ENCODE measurements around the gene EAF2. TPM values are rescaled to one million over a fixed set of nuclear protein-coding genes. Genes with fewer than 3 reads are reported as not detected.

Gene EAF2
- total and polyA plus RNA-seq, 3 donors from 2014 or later, result 4.8 to 14.5 (median 6.9) TPM

DNA sequence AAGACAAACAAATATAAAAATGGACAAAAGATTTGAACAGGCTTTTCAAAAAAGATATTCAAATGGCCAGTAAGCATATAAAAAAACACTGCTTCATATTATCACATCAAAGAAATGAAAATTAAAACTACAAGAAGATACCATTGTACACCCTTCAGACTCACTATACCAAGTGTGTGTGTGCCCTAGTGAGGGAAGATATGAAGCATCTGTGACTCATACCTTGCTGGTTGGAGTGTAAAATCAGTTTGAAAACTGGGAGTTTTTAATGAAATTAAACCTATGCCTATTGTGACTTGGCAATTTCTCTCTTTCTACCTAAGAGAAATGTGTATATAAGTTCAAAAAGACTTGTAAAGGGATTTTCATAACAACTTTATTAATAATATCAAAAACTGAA lies 35.7 kb downstream of the EAF2 start:
- DNase-seq, result no peak
- no peak overlapping the region for H3K27ac ChIP-seq
- TF ChIP-seq CTCF (IDR thresholded peaks at IDR 0.05) (no peak), POLR2A (IDR thresholded peaks at IDR 0.05) (no peak)
- no peak overlapping the region for H3K4me3 ChIP-seq
- H3K36me3 ChIP-seq (ENCODE audit: low read depth, missing control alignments), result no peaks in the 10 kb centered on the region
- H3K9me3 ChIP-seq, result no peaks in the 10 kb centered on the region
- H3K4me1 ChIP-seq, result no peaks in the 10 kb centered on the region
- intact Hi-C loops (cut with DNase I; ENCODE audit: low total_unique reads), result no loop called here
- H3K27me3 ChIP-seq, result no peaks in the 10 kb centered on the region

GRCh38 chr3:121871430-121871829 lies 36.4 kb downstream of the EAF2 start:
- H3K9me3 ChIP-seq, result no peaks in the 10 kb centered on the region
- H3K4me3 ChIP-seq, result no peak overlapping the region
- 89 to 90% methylated on average over 1 of the region's 1 CpG for WGBS, 2 donors
- intact Hi-C loops (cut with DNase I; ENCODE audit: low total_unique reads), result no loop called here
- H3K4me1 ChIP-seq, result no peaks in the 10 kb centered on the region
- no peak for DNase-seq
- TF ChIP-seq CTCF (IDR thresholded peaks at IDR 0.05) (no peak), POLR2A (IDR thresholded peaks at IDR 0.05) (no peak)
- H3K36me3 ChIP-seq (ENCODE audit: low read depth, missing control alignments), result no peaks in the 10 kb centered on the region
- no peaks in the 10 kb centered on the region for H3K27me3 ChIP-seq
- H3K27ac ChIP-seq, result no peak overlapping the region

GRCh38 chr3:121878411-121878810 lies 43.4 kb downstream of the EAF2 start:
- Histone ChIP-seq H3K9me3 (no peaks in the 10 kb centered on the region), H3K4me3 (no peak overlapping the region), H3K36me3 (ENCODE audit: low read depth, missing control alignments) (no peaks in the 10 kb centered on the region), H3K4me1 (no peaks in the 10 kb centered on the region), H3K27ac (no peak overlapping the region), H3K27me3 (no peaks in the 10 kb centered on the region)
- TF ChIP-seq CTCF (IDR thresholded peaks at IDR 0.05) (no peak), POLR2A (IDR thresholded peaks at IDR 0.05) (no peak)
- DNase-seq, result no peak
- 91 to 96% methylated on average over 1 of the region's 1 CpG for WGBS, 2 donors
- intact Hi-C loops (cut with DNase I; ENCODE audit: low total_unique reads), result no loop called here

DNA sequence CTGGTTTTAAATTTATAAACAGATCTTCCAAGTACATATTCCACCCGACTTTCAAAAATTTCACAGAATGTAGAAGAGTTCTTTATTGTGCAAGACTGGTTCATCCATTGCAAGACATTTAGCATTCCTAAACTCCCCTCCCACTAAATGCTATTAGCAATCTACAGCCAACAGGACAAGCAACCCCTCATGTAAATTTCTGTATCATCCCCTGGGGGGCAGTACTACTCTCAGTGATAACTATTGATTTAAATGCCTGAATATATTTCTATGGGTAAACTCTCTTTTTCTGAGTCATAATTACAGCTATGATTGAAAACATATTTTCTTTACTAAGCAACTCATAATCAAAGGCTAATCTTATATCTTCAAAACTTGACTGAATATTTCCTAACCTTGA lies 48.5 kb downstream of the EAF2 start:
- Histone ChIP-seq H3K9me3 (no peaks in the 10 kb centered on the region), H3K27ac (no peak overlapping the region), H3K4me1 (no peaks in the 10 kb centered on the region), H3K36me3 (ENCODE audit: low read depth, missing control alignments) (no peaks in the 10 kb centered on the region), H3K27me3 (no peaks in the 10 kb centered on the region), H3K4me3 (no peak overlapping the region)
- WGBS, 2 donors, result 55 to 65% methylated on average over 1 of the region's 1 CpG
- peak; percentile 16 for DNase-seq
- intact Hi-C loops (cut with DNase I; ENCODE audit: low total_unique reads), result no loop called here
- TF ChIP-seq CTCF (IDR thresholded peaks at IDR 0.05), result peak in 2 of 3 experiments; percentile 6 to 37
- no peak for TF ChIP-seq POLR2A (IDR thresholded peaks at IDR 0.05)

DNA sequence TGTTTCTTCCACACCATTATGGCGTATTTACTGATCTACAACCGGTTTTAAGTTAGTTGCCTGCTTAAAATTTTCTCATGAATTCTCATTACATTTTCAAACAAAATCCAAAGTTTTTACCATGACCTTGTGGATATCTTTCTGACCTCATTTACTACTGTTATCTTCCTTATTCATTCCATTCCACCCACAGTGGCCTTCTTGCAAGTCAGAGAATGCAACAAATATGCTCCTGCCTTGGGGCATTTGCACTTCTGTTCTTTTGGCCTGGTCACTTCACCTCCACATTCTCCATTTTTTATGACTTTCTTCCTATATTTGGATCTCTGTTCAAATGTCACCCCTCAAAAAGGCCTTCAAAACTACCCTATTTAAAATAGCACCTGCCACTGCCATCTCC lies 50.4 kb downstream of the EAF2 start:
- no peak for DNase-seq
- Histone ChIP-seq H3K4me3 (no peak overlapping the region), H3K27me3 (no peaks in the 10 kb centered on the region), H3K9me3 (no peaks in the 10 kb centered on the region), H3K36me3 (ENCODE audit: low read depth, missing control alignments) (no peaks in the 10 kb centered on the region), H3K27ac (no peak overlapping the region), H3K4me1 (no peaks in the 10 kb centered on the region)
- TF ChIP-seq CTCF (IDR thresholded peaks at IDR 0.05) (no peak), POLR2A (IDR thresholded peaks at IDR 0.05) (no peak)
- 76% methylated on average over 2 of the region's 2 CpGs for WGBS, 2 donors
- intact Hi-C loops (cut with DNase I; ENCODE audit: low total_unique reads), result no loop called here
